ENCODE data around the gene FAT2. TPM values are rescaled to one million over a fixed set of nuclear protein-coding genes. Genes with fewer than 3 reads are reported as not detected.

FAT2 gene
- total RNA-seq, 4 donors from 2014 or later: 0.13 to 5.6 (median 0.62) TPM; not detected in 1

GRCh38 chr5:151602806-151603205 lies 11.7 kb upstream of the FAT2 start:
- no peak overlapping the region for H3K4me3 ChIP-seq
- H3K36me3 ChIP-seq: no peaks in the 10 kb centered on the region
- TF ChIP-seq EP300 (IDR thresholded peaks at IDR 0.05) (no peak), POLR2A (IDR thresholded peaks at IDR 0.05) (no peak), CTCF (IDR thresholded peaks at IDR 0.05) (no peak), POLR2AphosphoS5 (IDR thresholded peaks at IDR 0.05) (no peak)
- no peak overlapping the region for H3K27ac ChIP-seq
- no peaks in the 10 kb centered on the region for H3K27me3 ChIP-seq
- no peaks in the 10 kb centered on the region for H3K4me1 ChIP-seq
- no peaks in the 10 kb centered on the region for H3K9me3 ChIP-seq
- ATAC-seq: no peak

GRCh38 chr5:151601391-151601790 lies 10.3 kb upstream of the FAT2 start:
- H3K9me3 ChIP-seq: no peaks in the 10 kb centered on the region
- WGBS, 2 donors (ENCODE audit: low coverage in 1 of 2): 80% methylated on average over 1 of the region's 4 CpGs; no CpG with 5 or more reads in 1 of the 2 donors
- no peak overlapping the region for H3K4me3 ChIP-seq
- H3K27me3 ChIP-seq: no peaks in the 10 kb centered on the region
- H3K36me3 ChIP-seq: no peaks in the 10 kb centered on the region
- H3K27ac ChIP-seq: no peak overlapping the region
- no peak for TF ChIP-seq CTCF (IDR thresholded peaks at IDR 0.05)
- no peak for TF ChIP-seq EP300 (IDR thresholded peaks at IDR 0.05)
- TF ChIP-seq POLR2AphosphoS5 (IDR thresholded peaks at IDR 0.05): no peak
- no peak for TF ChIP-seq POLR2A (IDR thresholded peaks at IDR 0.05)
- H3K4me1 ChIP-seq: no peaks in the 10 kb centered on the region
- no peak for ATAC-seq

- Histone ChIP-seq H3K36me3 (no peaks in the 10 kb centered on the region), H3K9me3 (no peaks in the 10 kb centered on the region), H3K27ac (no peak overlapping the region), H3K4me3 (no peak overlapping the region), H3K4me1 (no peaks in the 10 kb centered on the region), H3K27me3 (no peaks in the 10 kb centered on the region)
- TF ChIP-seq POLR2AphosphoS5 (IDR thresholded peaks at IDR 0.05): no peak
- TF ChIP-seq EP300 (IDR thresholded peaks at IDR 0.05): no peak
- TF ChIP-seq POLR2A (IDR thresholded peaks at IDR 0.05): no peak
- no peak for TF ChIP-seq CTCF (IDR thresholded peaks at IDR 0.05)
- WGBS, 2 donors (ENCODE audit: low coverage in 1 of 2): 82 to 90% methylated on average over 3 of the region's 3 CpGs
- no peak for ATAC-seq
Measured at GRCh38 chr5:151600069-151600665, 9.0 kb upstream of the FAT2 start.

GRCh38 chr5:151598984-151599383 lies 7.9 kb upstream of the FAT2 start:
- no peak for ATAC-seq
- no peak overlapping the region for H3K27ac ChIP-seq
- no peaks in the 10 kb centered on the region for H3K9me3 ChIP-seq
- WGBS, 2 donors (ENCODE audit: low coverage in 1 of 2): 83 to 88% methylated on average over 1 of the region's 2 CpGs
- H3K4me1 ChIP-seq: no peaks in the 10 kb centered on the region
- no peaks in the 10 kb centered on the region for H3K27me3 ChIP-seq
- H3K36me3 ChIP-seq: no peaks in the 10 kb centered on the region
- no peak overlapping the region for H3K4me3 ChIP-seq
- TF ChIP-seq EP300 (IDR thresholded peaks at IDR 0.05) (no peak), POLR2AphosphoS5 (IDR thresholded peaks at IDR 0.05) (no peak), CTCF (IDR thresholded peaks at IDR 0.05) (no peak), POLR2A (IDR thresholded peaks at IDR 0.05) (no peak)

GRCh38 chr5:151598549-151598948 lies 7.4 kb upstream of the FAT2 start:
- H3K4me3 ChIP-seq: no peak overlapping the region
- H3K4me1 ChIP-seq: no peaks in the 10 kb centered on the region
- TF ChIP-seq CTCF (IDR thresholded peaks at IDR 0.05) (no peak), POLR2A (IDR thresholded peaks at IDR 0.05) (no peak), EP300 (IDR thresholded peaks at IDR 0.05) (no peak), POLR2AphosphoS5 (IDR thresholded peaks at IDR 0.05) (no peak)
- no peaks in the 10 kb centered on the region for H3K9me3 ChIP-seq
- WGBS, 2 donors (ENCODE audit: low coverage in 1 of 2): 78% methylated on average over 1 of the region's 1 CpG; no CpG with 5 or more reads in 1 of the 2 donors
- ATAC-seq: no peak
- no peaks in the 10 kb centered on the region for H3K27me3 ChIP-seq
- H3K27ac ChIP-seq: no peak overlapping the region
- H3K36me3 ChIP-seq: no peaks in the 10 kb centered on the region

All from gastroesophageal sphincter (tissue), 4 donors.